GM19043 (cell line): Measurements from ENCODE around the gene GSX2.
"Not testable (repeated sequence)": the region's sequence is repeated elsewhere in the genome, so short reads cannot be mapped to it uniquely, and the experiment has no call there.

ENCODE experiments used
- ATAC-seq: cut with Tn5 transposase; IDR thresholded peaks from one replicate; pipeline ENCODE4 v1.9.1; 2021; ENCODE audit warnings: low read depth; ENCODE audit not compliant: unreplicated experiment

Gene GSX2

GRCh38 chr4:54101190-54102041 is 1.5 kb downstream of the GSX2 start:
- ATAC-seq: no peak

DNA sequence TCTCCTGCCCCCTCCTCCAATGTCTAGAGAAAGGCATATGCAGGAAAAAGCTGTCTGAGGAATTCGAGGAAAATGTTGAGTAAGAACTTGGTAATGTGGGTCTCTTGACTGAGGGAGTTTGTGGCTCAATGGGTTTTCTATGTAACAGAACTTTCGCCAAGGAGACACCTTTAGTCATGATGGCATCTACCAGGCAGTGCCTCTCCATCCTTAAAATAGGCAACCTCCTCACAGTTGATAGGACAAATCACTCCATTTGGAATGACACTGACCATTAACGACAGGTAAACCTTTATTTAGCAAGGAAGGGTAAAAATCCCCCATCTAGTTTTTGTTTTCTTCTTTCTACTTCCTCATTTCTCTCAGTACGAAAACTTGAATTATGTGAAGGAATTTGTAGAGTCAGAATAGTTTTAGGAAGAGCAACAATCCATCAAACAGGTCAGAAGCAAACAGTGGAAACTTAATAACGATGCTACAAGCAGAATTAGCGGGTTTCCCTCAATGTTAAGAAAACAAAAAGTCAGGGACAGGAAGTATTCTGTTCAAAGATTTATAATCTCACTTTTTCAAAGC is 2.7 kb downstream of the GSX2 start:
- no peak for ATAC-seq

- ATAC-seq: no peak
These were observed 3.2 kb downstream of the GSX2 start for GRCh38 chr4:54103190-54103574.

DNA sequence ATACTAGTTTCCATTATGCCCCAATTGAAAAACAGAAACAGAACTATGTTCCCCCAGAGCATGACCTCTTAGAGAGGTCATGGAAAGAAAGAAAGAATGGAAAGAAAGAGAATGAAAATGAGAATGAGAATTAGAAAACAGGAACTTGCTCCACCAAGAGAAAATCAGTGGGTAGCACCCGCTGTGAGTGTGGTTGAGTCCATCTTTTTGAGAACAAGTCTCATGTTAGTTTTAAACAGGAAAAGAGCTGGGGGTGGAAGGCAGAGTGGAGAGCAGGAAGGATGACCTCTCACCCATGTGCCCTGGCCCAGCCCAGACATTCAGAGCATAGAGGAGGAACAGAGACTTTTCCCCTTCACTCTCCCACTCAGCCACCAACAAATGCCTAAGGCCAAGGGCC is 4.9 kb downstream of the GSX2 start:
- ATAC-seq: no peak

DNA sequence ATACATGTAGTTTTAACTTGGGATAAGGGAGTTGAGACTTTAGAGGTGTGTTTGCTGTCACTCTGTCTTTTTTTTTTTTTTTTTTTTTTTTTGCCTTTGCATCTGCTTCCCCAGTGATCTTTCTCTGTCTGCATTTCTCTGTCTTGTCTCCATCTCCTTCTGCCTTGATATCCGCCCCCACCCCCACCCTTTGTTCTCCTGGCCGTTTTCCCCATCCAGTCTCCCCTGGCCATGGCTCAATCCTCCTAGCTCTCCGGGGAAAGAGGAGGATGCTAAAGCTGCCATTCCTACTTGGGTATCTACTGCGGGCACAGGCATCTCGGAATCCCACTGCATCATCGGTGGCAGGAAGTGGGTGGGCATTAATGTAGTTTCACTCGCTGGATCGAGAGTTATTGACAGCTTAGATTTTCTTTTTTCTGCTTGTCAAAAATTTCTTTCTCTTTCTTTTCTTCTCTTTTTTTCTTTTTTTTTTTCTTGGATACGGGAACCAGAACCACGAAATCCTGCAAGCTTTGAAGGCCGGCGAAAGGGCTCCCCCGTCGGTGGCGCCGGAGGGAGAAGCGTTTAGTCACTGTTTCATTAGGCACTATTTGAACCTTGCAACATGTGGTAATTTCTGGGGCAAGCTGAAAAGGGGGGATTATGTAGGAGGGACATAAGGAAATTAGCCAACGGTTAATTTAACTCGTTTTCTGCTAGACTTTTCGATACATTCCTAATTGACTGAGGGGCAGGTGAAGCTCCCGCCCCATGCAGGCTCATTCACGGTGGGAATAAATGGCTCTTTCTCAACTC is 8.2 kb downstream of the GSX2 start:
- no peak for ATAC-seq

- no peak for ATAC-seq
These were observed 9.5 kb downstream of the GSX2 start for GRCh38 chr4:54109241-54110018.

GRCh38 chr4:54110019-54110416 is 10.1 kb downstream of the GSX2 start:
- no peak for ATAC-seq

GRCh38 chr4:54113206-54113605 is 13.2 kb downstream of the GSX2 start:
- ATAC-seq: not testable (repeated sequence)

DNA sequence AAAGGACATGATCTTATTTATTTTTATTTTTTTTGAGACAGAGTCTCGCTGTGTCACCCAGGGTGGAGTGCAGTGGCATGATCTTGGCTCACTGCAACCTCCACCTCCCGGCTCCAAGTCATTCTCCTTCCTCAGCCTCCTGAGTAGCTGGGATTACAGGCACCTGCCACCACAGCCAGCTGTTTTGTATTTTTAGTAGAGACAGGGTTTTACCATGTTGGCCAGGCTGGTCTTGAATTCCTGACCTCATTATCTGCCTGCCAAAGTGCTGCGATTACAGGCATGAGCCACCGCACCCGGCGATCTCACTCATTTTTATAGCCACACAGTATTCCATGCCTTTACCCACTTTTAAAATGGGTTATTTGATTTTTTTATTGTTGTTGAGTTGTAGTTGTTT is 16.3 kb downstream of the GSX2 start:
- ATAC-seq: not testable (repeated sequence)

DNA sequence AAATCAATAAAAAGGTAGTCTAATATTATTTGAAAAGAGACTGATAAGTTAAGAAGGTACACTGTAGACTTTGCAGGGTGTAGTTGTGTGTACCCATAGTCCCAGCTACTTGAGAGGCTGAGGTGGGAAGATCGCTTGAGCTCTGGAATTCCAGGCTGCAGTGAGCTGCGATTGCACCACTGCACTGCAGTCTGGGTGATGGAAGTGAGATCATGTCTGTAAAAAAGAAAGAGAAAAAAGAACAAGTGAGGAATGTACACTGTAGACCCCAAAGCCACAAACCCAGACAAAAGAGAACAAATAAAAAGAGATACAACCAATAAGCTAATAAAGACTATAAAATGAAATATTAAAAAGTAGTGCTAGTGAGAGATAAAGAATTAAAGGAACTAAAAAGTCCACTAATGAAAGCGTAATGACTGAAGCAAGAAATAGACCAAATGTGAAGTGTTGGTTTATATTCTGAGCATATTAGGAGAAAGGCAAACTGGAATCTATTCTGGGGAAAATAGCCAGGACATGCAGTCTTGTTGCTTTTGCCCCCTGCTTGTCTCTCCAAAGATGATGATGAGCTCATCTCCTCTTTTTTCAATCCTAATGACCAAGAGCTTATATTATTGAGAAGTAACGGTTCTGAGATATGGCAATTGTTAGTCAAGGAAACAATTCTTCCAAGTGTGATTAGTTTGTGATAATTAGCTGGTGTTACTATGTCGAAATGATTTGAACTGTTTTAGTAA is 19.1 kb downstream of the GSX2 start:
- no peak for ATAC-seq

DNA sequence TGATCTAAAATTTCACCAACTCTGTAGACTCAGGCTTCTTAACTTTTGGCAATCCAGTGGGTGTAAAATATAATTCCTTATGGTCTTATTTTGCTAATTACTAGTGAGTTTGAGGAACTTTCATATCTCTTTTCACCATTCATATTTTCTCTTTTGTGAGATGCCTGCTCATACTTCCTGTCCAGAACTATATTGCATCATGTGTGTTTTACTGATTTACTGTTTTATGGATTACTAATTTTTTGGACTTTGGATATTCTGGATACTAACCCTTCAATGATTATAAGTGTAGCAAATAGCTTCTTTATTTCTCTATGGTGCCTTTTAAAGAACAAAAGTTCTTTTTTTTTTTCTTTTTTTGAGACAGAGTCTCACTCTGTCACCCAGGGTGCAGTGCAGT is 20.6 kb downstream of the GSX2 start:
- ATAC-seq: no peak

GRCh38 chr4:54127660-54128059 is 27.7 kb downstream of the GSX2 start:
- no peak for ATAC-seq

DNA sequence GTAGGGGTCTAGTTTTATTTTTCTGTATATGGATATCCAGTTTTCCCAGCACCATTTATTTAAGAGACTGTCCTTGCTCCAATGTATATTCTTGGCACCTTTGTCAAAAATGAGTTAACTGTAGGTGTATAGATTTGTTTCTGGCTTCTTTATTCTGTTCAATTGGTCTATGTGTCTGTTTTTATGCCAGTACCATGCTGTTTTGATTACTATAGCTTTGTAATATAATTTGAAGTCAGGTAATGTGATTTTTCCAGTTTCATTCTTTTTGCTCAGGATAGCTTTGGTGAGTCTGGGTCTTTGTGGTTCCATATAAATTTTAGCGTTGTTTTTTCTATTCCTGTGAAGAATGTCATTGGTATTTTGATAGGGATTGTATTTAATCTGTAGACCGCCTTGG is 28.7 kb downstream of the GSX2 start:
- ATAC-seq: not testable (repeated sequence)

- ATAC-seq: no peak
These were observed 39.4 kb downstream of the GSX2 start for GRCh38 chr4:54139332-54139731.

DNA sequence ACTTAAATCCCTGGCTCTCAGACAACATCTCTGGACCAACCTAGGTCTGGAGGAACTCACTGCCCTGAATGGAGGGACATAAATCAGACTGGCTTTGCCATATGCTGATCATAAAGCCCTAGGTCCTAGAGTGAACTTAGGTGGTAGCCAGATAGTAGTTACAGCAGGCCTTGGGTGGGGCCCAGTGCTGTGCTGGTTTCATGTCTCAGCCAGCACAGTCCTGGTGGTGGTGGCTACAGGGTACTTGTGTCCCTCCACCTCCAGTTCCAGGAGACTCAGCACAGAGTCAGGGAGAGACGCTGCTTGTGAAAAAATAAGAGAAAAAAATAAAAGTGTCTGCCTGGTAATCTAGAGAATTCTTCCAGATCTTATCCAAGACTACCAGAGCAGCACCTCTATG is 40.3 kb downstream of the GSX2 start:
- ATAC-seq: no peak

GRCh38 chr4:54144199-54144598 is 44.2 kb downstream of the GSX2 start:
- ATAC-seq: no peak

- ATAC-seq: no peak
These were observed 44.8 kb downstream of the GSX2 start for GRCh38 chr4:54144661-54145171.

GRCh38 chr4:54146139-54146538 is 46.2 kb downstream of the GSX2 start:
- no peak for ATAC-seq

GRCh38 chr4:54149323-54149722 is 49.4 kb downstream of the GSX2 start:
- no peak for ATAC-seq
